HG03432 (cell line): ENCODE data around the gene SPHK2.
"Not testable (repeated sequence)": the region's sequence is repeated elsewhere in the genome, so short reads cannot be mapped to it uniquely, and the experiment has no call there.

Experiments
- ATAC-seq: cut with Tn5 transposase; IDR thresholded peaks from one replicate; pipeline ENCODE4 v1.9.1; 2021; ENCODE audit warnings: mild to moderate bottlenecking, moderate library complexity; ENCODE audit not compliant: unreplicated experiment

SPHK2 gene, protein sequence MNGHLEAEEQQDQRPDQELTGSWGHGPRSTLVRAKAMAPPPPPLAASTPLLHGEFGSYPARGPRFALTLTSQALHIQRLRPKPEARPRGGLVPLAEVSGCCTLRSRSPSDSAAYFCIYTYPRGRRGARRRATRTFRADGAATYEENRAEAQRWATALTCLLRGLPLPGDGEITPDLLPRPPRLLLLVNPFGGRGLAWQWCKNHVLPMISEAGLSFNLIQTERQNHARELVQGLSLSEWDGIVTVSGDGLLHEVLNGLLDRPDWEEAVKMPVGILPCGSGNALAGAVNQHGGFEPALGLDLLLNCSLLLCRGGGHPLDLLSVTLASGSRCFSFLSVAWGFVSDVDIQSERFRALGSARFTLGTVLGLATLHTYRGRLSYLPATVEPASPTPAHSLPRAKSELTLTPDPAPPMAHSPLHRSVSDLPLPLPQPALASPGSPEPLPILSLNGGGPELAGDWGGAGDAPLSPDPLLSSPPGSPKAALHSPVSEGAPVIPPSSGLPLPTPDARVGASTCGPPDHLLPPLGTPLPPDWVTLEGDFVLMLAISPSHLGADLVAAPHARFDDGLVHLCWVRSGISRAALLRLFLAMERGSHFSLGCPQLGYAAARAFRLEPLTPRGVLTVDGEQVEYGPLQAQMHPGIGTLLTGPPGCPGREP

DNA sequence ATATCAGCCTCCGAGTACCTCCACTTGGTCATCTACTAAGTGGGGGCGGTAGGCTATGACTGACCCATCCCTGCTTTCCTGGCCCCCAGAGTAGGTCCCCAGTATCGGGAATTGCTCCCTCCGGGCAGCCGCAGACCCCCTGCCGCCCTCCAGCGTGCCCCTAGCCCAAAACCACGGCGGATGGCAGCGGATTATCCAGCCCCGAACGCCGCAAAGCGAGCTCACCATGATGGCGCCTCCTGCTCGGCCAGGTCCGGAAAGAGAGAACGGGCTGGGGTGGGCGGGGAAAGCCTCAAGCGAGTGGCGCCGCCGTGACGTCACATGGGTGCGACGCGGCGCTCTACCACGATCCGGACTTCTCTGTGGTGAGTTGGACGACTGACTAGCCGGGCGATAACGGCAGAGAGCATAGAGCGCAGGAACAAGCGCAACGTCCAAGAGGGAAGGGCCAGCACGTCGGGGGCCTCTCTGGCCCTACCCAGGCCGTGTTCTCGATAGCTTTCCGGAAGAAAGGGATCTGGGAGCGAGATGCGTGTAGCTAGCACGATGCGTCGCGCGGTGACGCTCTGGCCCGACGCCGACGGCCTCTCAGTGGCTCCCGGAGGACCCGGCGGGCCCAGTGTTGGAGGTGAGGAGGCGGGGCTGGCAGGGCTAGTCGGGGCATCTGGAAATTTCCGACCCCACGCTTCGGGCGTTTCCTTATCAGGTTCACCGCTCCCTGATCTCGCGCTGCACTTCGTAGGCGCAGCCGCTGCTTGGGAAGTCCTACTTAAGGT, at the start of gene SPHK2, which contains the start of gene RPL18:
SPHK2 (plus strand) TSS at position 591 of the 776 bp plus-strand sequence. CDS start 1,009 bp downstream, outside the sequence.
RPL18 (minus strand) TSS at position 263 of the 776 bp plus-strand sequence; CDS start at position 228, 35 bp downstream.
- ATAC-seq = peak; percentile 78

DNA sequence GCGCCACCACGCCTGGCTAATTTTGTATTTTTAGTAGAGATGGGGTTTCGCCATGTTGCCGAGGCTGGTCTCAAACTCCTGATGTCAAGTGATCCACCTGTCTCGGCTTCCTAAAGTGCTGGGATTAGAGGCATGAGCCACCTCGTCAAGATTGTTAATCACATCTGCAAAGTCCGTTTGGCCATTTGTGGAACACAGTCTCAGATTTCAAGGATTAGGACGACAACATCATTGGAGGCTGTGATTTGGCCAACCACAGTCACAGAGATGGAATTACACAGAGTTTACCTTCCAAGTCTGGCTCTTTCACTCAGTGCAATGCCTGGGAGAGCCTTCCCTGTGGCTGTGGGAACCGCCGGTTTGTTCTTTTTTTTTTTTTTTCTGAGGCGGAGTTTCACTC, 49.5 kb upstream of the SPHK2 start:
- no peak for ATAC-seq

DNA sequence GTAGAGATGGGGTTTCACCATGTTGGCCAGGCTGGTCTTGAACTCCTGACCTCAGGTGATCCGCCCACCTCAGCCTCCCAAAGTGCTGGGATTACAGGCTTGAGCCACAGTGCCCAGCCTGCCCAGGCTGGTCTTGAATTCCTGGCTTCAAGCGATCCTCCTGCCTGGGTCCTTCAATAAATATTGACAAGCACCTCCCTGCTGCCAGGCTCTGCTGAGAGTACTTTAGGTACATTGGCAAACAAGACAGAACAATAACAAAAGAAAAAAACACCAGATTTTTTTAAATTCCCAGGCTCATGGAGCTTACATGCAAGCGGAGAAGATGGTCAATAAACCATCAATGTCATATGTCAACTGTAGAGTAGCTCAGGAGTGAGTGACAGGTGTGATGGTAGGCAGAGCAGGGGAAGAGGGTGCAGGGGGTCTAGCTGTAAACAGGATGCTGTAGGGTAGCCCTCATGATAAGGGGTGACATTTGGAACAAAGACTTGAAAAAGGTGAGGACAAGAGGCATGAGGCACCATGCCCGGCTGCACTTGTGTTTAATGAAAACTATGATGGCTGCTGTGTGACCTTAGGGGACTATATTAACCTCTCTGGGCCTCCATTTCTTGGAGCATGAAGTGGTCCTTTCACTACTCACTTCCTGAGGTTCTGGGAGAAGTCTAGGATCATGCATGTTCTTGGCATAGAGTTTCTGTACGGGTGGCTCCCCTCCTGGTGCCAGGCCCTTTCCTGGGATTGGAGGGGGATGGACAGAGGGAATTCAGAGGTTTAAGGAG, 47.7 kb upstream of the SPHK2 start:
- ATAC-seq = no peak

DNA sequence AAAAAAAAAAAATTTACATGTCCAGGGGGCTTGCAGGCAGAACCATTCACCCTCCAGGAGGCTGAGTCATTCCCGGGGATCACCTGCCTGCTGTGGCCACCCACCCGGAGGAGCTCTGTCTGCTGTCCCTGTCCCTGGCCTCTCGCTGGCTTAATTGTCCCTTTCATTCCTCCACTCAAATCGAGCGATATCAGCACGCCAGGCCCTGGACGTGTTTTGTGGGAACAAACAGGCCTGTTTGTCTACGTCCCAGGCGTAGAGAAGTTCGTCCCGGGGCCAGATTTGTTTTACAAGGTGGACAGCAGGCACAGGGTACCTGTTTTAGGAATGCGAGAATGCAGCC, 46.2 kb upstream of the SPHK2 start:
- ATAC-seq = no peak

DNA sequence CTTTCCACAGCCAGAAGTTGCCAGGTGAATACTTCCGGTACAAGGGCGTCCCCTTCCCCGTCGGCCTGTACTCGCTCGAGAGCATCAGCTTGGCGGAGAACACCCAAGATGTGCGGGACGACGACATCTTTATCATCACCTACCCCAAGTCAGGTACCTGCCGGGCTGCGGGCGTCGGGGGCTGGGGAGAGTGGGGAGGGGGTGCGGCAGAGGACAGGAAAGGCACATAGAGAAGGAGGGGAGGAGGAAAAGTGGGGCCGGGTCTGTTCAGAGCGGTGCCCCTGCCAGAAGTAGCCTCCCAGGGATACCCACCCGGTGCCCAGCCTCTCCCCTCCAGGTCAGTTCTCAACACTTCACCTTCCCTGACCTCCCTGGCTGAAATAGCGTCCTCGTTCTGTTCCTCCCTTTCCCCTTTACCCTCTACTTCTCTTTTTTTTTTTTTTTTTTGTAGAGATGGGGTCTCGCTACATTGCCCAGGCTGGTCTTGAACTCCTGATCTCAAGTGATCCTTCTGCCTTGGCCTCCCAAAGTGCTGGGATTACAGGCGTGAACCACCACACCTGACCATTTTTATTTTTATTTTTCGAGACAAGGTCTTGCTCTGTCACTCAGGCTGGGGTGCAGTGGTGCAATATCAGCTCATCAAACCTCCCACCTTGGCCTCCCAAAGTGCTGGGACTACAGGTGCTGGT, 43.2 kb upstream of the SPHK2 start:
- ATAC-seq = no peak

DNA sequence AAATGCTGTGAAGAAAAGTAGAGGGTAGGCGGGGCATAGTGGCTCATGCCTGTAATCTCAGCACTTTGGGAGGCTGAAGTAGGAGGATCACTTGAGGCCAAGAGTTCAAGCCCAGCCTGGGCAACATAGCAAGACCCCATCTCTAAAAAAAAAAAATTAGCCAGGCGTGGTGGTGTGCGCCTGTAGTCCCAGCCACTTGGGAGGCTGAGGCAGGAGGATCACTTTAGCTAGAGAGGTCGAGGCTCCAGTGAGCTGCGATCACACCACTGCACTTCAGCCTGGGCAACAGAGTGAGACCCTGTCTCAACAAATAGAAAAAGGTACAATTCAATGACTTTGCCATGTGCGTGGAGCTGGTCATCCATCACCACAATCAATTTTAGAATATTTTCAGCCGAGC, 41.4 kb upstream of the SPHK2 start:
- ATAC-seq = not testable (repeated sequence)

DNA sequence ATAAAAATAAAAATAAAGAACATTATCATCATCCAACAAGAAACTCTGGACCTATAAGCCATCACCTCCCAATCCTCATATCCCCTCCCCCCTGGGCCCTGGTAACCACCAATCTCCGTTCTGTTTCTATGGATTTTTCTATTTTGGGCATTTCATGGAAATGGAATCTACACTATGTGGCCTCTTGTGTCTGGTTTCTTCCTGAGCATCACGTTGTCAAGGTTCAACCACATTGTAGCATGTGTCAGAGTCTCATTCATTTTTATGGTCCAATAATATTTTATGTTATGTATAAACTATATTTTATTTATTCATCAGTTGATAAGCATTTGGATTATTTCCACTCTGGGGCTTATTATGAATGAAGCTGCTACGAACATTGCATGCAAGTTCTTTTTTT, 40.4 kb upstream of the SPHK2 start:
- ATAC-seq = no peak

DNA sequence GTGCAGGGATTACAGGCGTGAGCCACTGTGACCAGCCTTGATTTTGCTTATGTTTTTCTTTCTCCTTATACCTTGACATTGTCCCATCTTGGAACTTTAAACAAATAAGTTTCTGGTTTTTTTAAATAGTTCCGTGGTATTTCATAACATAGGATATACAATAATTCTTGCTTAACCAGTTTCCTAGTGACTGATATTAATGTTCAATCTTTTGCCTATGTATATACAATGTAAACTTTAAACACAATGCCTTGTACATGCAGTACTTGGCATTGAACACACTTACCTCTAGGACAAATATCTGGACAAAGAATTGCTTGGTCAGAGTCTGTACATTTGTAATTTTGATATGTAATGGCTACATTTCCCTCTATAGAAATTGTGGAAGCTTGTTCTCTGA, 37.1 kb upstream of the SPHK2 start:
- ATAC-seq = no peak

DNA sequence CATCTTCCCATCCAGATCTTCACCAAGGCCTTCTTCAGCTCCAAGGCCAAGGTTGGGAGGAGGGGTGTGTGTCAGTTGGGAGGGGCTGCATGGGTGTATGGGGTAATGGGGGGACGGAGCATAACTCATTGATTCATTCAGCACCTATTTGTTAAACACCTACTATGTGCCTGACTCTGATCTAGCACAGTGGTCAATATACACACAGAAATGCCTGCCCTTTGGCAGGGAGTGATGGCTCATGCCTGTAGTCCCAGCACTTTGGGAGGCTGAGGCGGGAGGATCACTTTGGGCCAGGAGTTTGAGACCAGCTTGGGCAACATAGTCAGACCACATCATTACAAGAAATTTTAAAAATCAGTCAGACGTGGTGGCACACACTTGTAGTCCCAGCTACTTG, 31.9 kb upstream of the SPHK2 start:
- no peak for ATAC-seq

DNA sequence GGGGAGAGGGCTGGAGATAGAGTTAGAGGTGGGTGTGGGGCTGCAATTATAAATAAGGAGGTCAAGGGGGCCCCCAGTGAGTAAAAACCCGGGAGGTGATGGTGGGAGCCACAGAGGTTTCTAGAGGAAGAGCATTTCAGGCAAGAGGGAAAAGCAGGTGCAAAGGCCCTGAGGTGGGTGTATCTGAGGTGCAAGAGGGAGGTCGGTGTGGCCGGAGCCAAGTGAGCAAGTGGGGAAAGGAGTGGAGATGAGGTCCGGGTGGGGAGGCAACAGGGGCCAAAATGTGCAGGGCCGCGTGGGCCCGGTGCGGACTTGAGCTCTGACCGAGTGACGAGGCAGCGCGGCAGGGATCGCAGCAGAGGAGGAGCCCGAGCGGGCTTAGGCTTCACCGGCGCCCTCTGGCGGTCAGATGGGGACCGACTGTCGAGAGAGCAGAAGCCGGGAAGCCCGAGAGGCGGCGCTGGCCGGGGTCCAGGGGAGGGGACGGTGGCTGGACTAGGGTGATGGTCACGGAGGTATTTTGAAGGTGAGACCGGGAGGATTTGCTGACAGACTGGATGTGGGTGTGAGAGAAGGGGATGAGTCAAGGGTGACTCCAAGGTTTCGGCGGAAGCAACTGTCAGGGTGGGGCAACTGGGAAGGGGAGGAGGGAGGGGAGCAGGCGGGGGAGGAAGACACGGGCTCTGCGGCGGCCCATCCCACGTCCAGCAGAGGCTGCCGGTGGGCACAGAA, 30.5 kb upstream of the SPHK2 start:
- ATAC-seq = no peak

DNA sequence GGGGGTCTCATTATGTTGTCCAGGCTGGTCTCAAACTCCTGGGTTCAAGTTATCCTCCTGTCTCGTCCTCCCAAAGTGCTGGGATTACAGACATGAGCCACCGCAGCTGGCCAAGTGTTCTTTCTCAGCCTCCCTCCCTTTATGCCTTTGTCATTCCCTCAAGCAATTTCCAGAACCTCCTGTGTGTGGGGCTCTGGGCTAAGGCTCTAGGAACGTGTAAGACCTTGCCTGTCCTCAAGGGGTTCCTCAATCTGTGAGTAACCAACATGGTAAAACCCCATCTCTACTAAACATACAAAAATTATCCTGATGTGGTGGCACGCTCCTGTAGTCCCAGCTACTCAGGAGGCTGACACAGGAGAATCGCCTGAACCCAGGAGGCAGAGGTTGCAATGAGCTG, 28.3 kb upstream of the SPHK2 start:
- ATAC-seq = no peak

DNA sequence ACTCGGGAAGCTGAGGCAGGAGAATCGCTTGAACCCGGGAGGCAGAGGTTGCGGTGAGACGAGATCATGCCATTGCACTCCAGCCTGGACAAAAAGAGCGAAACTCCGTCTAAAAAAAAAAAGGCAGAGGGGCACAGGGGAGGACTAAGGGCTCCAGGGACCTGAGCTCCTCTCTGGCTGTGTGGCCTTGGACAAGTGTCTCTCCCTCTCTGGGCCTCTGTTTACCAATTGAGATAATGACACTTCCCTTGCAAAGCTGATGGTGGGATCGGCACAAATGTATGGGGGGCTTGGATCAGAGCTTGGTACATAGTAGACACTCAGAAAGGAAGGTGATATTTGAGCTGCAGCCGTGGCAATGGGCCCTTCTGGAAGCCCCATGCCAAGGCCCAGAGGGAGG, 24.1 kb upstream of the SPHK2 start:
- ATAC-seq = no peak

DNA sequence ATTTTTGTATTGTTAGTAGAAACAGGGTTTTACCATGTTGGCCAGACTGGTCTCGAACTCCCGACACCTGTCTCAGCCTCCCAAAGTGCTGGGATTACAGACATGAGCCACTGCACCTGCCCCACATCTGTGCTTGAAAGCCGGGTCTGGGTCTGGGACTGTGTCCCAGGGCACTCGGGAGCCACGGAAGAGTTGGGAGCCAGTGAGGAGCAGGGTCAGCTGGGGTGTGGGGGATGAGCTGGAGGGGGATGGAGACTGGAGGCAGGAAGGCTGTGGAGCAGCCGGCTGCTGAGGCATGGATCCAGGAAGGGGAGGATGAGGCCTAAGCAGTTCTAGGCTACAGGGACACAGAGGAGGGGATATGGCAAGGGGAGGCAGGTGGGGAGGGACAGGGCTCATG, 23.5 kb upstream of the SPHK2 start:
- no peak for ATAC-seq

DNA sequence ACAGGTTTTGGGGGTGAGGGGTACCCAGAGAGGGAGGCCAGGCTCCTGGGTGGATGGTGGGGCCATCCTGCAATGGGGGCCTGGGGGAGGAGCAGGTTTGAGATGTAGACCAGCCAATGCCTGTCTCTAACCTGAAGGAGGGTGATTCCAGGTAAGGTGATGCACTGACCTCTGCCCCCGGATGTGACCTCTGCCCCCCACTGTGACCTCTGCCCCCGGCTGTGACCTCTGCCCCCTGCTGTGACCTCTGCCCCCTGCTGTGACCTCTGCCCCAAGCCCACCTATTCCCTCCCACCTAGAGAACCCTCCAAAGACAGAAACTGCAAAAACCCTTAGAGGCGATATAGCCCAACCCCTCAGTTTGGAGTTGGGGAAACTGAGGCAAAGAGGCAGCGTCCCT, 23.1 kb upstream of the SPHK2 start:
- ATAC-seq = no peak

DNA sequence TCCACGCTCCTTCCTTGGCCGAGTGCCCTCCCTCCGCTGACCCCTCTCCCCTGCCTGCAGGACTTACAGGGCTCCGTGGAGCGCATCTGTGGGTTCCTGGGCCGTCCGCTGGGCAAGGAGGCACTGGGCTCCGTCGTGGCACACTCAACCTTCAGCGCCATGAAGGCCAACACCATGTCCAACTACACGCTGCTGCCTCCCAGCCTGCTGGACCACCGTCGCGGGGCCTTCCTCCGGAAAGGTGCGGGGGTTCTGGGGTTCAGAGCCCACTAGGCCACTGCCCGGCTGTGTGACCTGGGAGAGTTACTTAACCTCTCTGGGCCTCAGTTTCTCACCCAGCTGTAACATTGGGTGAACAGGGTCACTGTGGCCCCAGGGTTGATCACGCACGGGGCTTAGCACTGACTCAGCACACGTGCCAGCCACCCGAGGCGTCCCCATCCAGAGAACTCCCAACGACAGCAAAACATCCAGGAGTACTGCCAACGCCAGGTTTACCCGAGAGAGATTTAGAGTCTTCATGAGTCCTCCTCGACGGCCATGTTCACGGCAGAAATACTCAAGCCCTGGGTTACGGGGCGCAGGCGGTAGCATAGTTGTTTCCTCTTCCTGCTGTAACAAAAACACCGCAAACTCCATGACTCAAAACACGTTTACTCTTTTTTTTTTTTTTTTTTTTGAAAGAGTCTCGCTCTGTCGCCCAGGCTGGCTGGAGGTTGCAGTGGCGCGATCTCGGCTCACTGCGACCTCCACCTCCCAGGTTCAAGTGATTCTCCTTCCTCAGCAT, 22.4 kb upstream of the SPHK2 start:
- no peak for ATAC-seq

DNA sequence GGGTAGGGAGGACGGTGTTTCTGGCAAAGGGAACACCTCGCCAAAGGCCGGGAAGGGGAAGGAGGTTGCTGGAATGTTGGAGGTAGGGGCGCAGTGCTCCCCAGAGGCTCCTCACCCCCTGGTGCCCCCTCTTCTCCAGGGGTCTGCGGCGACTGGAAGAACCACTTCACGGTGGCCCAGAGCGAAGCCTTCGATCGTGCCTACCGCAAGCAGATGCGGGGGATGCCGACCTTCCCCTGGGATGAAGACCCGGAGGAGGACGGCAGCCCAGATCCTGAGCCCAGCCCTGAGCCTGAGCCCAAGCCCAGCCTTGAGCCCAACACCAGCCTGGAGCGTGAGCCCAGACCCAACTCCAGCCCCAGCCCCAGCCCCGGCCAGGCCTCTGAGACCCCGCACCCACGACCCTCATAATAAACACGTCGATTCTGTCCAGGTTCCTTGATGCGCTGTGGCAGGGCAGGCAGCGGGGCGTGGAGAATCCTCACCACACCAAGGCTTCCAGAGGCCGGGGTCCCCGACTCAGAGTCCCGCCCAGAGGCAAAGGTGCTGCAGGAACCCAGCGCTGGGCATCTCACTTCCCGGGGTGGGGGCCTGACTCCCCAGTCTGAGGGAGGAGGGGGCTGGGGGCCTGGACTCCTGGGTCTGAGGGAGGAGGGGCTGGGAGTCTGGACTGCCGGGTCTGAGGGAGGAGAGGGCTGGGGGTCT, 20.2 kb upstream of the SPHK2 start:
- no peak for ATAC-seq

DNA sequence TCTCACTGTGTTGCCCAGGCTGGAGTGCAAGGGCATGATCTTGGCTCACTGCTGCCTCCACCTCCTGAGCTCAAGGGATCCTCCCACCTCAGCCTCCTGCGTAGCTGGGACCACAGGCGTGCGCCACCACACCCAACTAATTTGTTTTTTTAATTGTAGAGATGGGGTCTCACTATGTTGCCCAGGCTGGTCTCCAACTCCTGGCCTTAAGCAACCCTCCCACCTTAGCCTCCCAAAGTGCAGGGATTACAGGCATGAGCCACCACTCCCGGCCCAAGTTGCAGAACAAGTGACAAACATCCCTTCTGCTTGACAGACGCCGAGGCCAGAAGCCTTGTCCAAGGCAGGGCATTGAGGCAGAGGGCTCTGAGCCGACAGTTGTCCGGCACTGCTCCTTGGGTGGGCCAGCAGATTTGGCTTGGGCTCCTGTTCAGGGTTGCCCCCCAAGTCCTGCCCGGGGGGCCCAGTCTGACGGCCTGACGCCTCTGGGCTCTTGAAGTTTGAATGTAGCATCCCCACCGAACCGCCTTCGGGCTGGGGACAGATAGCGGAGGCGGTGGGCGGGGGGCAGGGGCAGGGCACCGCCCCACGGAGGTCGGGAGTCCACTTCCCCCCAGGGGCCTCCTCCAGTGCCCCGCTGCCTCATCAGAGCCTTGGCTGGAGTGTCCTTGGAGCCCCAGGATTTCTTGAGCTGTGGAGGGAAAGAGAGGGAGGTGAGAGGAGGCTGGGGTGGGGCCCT, 18.5 kb upstream of the SPHK2 start:
- ATAC-seq = no peak

DNA sequence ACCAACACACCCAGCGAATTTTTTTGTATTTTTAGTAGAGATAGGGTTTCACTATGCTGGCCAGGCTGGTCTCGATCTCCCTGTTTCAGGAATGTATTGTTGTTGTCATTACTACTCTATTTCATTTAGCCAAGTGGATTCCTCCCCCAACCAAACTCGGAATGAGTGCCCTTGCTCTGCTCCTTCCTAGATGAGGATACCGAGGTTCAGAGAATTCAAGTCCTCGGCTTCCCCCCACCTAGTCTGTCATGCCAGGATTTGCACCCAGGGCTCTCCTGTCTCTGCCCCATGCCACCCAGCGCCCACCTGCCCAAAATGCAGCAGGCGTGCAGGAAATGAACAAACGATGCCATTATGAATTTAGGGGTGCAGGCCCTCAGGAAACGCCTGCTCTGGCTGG, 16.3 kb upstream of the SPHK2 start:
- no peak for ATAC-seq
